Stimulated activated CD4-positive, alpha-beta T cell treated with anti-CD3 and anti-CD28 coated beads, Interleukin-4, amount 100 ng/mL, for 24 hours (primary cell): Measurements from ENCODE around the gene FKBP1A.

Experiments
- DNase-seq: peaks from one replicate; pipeline ENCODE4 v3.0.0-alpha.2; 2020

The FKBP1A gene

GRCh38 chr20:1392693-1393506, at the start of gene FKBP1A:
TSS of gene FKBP1A (minus strand) at chr20:1393054. CDS start at chr20:1392998, 56 bp downstream.
- DNase-seq, result peak; percentile 89

DNA sequence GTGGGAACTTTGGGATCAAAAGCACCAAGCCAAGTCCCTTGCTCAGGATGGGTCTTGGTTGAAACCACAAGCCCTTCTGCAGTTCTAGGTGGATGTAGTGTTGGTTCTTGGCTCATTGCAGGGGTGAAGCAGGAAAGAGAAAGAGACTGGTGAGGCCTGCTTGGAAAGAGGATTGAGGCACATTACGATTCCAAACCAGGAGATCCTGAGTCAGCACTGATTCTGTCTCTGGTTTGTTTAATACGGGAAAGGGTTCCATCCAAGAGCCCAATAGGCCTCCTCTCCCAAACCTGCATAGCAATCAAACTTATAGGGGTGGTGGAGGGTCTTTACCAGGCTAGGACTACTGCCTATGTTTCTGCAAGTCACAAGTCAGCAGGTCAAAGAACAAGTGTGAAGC, 49.5 kb upstream of the FKBP1A start:
- no peak for DNase-seq

- no peak for DNase-seq
Observed at GRCh38 chr20:1441133-1441532, 48.3 kb upstream of the FKBP1A start.

DNA sequence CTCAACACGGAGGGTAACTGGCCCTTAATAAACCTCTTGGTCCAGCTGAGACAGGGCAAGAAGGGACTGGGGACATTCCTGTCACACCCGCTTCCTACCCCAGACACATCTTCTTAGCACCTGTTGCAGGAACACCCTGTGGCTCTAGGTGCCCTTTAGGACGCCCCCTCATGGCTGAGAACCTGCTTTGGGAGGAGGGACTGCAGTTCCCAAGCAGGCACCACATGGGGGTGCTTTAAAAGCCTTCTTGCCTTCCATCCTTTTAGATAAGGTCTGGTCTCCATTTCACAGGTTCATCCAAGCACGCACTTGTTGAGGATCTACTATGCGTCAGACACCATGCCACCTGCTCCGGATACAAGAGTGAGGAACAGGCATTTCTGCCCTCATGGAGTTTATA, 47.2 kb upstream of the FKBP1A start:
- DNase-seq, result no peak

DNA sequence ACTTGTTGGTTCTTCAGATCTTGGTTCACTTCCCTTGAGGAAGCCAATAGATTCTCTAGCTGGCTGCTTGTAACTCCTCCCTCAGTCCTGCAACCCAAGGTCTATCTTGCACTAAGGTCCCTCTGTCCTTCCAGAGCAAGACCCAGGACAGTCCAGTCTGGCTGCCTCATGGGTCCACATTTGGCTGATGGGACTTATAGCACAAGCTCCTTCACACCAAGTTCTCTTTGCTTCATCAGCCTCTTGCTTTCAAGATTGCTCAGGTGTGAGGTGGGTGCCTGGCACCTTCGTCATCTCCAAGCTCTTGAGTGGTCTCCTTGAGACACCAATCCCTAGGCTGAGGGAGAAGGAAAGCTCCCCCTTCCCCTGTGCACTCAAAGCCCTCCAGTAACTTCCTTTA, 45.5 kb upstream of the FKBP1A start:
- DNase-seq, result no peak

DNA sequence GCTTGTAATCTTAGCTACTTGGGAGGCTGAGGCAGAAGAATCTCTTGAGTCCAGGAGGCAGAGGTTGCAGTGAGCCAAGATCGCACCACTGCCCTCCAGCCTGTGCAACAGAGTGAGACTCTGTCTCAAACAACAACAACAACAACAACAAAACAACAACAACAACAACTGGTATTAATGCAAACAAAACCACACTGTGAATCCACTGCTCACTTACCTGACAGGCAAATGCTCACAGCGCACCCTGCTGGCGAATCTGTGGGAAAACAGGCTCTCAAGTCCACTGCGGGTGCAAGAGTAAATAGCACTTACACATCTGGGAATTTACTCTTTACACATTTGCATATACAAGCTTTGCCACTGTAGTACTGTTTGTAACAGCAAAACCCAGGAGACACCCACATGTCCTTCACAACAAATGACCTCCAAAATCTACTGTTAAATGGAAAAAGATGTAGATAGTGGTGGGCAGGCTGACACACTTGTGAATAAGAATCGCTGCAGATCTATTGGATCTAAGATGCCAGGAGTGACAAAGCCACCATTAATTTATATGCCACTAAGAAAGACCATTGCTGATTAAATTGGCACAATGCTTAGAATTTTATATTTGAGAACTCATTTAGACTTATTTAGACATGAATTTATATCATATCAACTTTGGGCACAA, 44.5 kb upstream of the FKBP1A start:
- DNase-seq, result peak; percentile 83

GRCh38 chr20:1436263-1436662, 43.4 kb upstream of the FKBP1A start:
- DNase-seq, result no peak

- no peak for DNase-seq
Observed at GRCh38 chr20:1435337-1435699, 42.5 kb upstream of the FKBP1A start.

GRCh38 chr20:1434571-1435336, 41.9 kb upstream of the FKBP1A start:
- DNase-seq, result peak; percentile 58

GRCh38 chr20:1431158-1431557, 38.3 kb upstream of the FKBP1A start:
- no peak for DNase-seq

- no peak for DNase-seq
Observed at GRCh38 chr20:1430004-1430451, 37.2 kb upstream of the FKBP1A start.

- no peak for DNase-seq
Observed at GRCh38 chr20:1429143-1429728, 36.4 kb upstream of the FKBP1A start.

GRCh38 chr20:1427457-1428054, 34.7 kb upstream of the FKBP1A start:
- no peak for DNase-seq

DNA sequence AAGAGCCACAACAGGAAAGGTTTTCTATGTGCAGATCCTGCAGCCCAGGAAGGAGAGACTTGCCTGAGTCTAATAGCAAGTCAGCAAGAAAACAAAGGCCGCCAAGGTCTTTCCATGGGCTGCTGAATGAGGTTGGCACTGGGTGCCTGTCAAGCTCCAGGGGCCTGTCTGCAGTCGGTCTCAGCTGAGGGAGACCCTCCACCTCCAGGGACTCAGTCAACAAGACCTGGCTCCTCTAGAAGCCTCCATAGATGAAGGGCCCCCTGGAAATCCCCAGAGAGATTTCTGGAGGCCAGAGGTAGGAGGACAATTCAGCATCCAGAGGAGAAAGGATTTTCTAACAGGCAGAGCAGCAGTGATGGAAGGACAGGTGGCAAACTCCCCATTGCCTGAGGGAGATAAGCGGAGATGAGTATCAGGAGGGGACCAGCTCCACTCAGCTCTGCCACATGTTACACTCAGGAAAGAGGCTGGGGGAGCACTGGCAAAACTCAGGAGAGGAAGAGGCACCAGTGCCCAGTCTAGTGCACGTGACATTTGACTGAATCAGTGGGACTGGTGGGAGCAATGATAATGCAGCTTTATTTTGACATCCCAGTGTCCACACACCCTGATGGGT, 33.5 kb upstream of the FKBP1A start:
- DNase-seq, result no peak

DNA sequence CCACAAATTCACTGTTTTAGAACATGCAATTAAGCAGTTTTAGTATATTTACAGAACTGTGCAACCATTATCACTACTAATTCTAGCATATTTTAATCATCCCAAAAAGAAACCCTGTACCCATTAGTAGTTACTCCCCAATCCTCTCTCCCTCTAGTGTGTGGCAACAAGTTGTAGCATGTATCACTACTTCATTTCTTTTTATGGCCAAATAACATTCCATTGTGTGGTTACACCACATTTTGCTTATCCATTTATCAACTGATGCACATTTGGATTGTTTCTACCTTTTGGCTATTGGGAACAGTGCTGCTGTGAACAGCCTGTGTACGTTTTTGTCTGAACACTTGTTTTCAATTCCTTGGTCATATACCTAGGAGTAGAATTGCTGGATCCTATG, 31.5 kb upstream of the FKBP1A start:
- DNase-seq, result no peak

- DNase-seq, result no peak
Observed at GRCh38 chr20:1423625-1424106, 30.8 kb upstream of the FKBP1A start.

GRCh38 chr20:1423206-1423605, 30.4 kb upstream of the FKBP1A start:
- DNase-seq, result no peak

GRCh38 chr20:1422753-1423152, 29.9 kb upstream of the FKBP1A start:
- no peak for DNase-seq

DNA sequence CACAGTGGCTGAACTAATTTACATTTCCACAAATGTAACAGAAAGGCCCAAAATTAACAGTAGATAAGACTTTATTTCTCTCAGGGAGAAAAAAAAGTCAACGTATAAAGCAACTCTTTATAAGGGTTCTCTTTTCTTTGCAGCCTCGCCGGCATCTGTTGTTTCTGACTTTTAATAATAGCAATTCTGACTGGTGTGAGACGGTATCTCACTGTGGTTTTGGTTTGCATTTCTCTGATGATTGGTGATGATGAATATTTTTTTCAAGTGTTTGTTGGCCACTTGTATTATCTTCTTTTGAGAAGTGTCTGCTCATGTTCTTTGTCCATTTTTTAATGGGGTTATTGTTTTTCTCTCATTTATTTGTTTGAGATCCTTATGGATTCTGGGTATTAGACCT, 27.2 kb upstream of the FKBP1A start:
- DNase-seq, result no peak

GRCh38 chr20:1418350-1418749, 25.5 kb upstream of the FKBP1A start:
- no peak for DNase-seq

- DNase-seq, result no peak
Observed at GRCh38 chr20:1417790-1418189, 24.9 kb upstream of the FKBP1A start.

DNA sequence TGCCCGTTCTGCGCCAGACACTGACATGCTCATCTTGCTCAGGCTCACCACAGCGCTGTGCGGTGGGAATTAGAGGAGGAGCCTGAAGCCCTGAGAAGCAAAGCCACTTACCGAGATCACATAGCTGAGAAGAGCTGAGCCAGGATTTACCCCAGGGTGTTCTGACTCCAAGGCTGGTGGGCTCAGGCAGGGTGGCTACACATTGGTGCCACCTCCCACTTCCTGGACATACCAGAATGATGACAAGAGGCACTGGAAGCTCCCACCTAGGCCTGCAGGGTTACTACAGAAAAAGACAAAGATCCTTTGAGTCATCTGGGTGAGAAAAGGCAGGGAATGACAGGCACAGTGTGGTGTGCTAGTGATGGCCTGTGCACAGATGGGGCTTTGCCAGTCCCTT, 24.4 kb upstream of the FKBP1A start:
- no peak for DNase-seq
